Measurements from ENCODE around the gene ETHE1.

ETHE1 gene

GRCh38 chr19:43489310-43489709 lies 37.7 kb downstream of the ETHE1 start:
- DNase-seq = no peak

GRCh38 chr19:43488179-43488578 lies 38.8 kb downstream of the ETHE1 start:
- DNase-seq = no peak

DNA sequence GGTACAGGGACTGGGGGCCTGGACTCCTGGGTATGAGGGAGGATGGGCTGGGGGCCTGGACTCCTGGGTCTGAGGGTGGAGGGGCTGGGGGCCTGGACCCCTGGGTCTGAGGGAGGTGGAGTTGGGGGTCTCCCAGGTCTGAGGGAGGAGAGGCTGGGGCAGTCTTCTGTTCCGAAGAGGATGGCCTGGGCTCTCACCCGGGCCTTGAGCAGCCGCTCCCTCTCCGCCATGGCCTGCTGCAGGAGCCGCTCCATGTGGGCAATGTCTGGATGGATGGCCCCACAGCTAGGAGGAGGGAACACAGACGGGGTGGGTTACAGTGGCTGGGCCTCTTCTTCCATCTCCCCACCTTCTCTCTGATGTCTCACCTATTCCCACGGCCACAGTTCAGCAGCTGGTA lies 40.6 kb downstream of the ETHE1 start:
- no peak for DNase-seq

- no peak for DNase-seq
Measured at GRCh38 chr19:43485951-43486350, 41.0 kb downstream of the ETHE1 start.

DNA sequence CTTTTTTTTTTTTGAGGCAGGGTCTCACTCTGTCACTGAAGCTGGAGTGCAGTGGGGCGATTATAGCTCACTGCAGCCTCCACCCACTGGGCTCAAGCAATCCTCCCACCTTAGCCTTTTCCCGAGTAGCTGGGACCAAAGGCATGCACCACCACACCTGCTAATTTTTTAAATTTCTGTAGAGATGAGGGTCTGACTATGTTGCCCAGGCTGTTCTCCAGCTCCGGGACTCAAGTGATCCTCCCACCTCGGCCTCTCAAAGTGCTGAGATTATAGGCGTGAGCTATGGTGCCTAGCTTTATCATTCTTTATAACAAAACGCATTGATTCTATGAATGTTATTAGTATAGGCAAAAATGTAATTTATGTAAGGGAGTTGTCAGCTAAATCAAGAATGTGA lies 43.7 kb downstream of the ETHE1 start:
- DNase-seq = no peak

GRCh38 chr19:43482193-43482592 lies 44.8 kb downstream of the ETHE1 start:
- no peak for DNase-seq

DNA sequence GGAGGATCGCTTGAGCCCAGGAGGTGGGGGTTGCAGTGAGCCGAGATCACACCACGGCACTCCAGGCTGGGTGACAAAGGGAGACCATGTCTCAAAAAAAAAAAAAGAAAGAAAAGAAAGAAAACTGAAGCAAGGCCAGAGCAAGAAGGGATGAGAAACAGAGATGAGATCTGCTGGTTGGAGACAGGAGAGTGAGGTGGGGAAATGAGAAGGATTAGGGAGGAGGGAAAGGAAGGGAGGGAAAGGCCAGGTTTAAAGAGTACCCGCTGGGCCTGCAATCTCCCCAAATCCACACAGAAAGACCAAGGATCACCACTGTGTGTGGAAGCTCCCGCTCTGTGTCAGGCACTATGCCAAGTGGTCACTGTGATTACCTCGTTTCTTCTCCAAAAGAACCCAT lies 45.3 kb downstream of the ETHE1 start:
- no peak for DNase-seq

- no peak for DNase-seq
Measured at GRCh38 chr19:43480574-43480973, 46.4 kb downstream of the ETHE1 start.

DNA sequence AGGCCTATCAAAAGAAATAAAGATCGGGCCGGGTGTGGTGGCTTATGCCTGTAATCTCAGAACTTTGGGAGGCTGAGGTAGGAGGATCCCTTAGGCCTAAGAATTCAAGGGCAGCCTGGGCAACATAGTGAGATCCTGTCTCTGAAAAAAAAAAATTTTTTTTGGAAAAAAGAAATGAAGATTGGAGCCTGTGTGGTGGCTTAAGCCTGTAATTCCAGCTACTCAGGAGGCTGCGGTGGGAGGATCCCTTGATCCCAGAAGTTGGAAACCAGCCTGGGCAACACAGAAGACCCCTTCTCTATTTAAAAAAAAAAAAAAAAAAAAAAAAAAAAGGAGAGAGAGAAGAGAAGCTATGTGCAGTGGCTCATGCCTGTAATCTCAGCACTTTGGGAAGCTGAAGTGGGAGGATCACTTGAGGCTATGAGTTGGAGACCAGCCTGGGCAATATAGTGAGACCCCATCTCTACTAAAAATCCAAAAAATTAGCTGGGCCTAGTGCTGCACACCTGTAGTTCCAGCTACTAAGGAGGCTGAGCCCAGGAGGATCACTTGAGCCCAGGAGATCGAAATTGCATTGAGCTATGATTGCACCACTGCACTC lies 46.9 kb downstream of the ETHE1 start:
- no peak for DNase-seq

GRCh38 chr19:43479226-43479625 lies 47.8 kb downstream of the ETHE1 start:
- no peak for DNase-seq

- DNase-seq = no peak
Measured at GRCh38 chr19:43478323-43478722, 48.7 kb downstream of the ETHE1 start.

DNA sequence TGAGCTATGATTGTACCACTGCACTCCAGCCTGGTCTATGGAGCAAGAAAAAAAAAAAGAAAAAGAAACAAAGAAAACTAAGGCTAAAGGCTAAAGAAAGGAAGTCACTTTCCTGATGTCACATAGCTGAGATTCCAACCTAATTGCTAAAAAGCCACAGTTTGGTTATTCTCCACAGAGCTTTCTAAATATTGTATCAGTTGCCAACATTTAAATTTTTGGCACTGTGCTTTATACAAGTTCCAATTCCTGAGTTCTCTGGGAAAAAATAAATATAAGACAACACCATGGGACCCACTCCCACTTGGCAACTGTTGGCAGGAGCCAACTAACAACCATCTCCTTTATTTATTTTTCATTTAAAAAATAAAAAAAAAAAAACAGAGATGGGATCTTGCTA lies 50.4 kb downstream of the ETHE1 start:
- no peak for DNase-seq

- DNase-seq = peak; percentile 85 to 97 (median 96)
Measured at GRCh38 chr19:43474986-43475705, 51.9 kb downstream of the ETHE1 start.

GRCh38 chr19:43474487-43474886 lies 52.5 kb downstream of the ETHE1 start:
- DNase-seq = no peak

DNA sequence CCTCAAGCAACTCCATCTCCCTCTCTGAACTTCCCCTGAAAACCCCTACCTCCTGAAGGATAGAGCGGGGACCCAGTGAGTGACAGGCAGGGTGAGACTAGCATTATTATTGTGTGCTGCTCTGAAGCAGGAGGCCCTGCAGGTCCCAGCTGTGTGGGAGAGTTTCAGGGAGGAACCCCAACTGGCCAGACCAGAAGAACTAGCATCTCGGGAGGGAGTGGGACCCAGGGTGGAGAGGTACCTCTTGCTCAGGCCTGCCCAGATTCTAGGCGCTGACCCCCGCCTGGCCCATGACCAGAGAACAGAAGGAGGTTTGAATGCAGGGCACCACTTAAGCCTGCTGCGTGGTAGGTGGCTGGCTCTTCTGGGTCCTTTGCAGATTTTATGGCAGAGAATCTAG lies 55.9 kb downstream of the ETHE1 start:
- no peak for DNase-seq

- DNase-seq = peak in 3 of 5 donors; percentile 47 to 51 (median 51)
Measured at GRCh38 chr19:43470288-43470687, 56.7 kb downstream of the ETHE1 start.

- DNase-seq = peak in 1 of 5 donors; percentile 23
Measured at GRCh38 chr19:43469160-43469480, 57.9 kb downstream of the ETHE1 start.

GRCh38 chr19:43468354-43469159 lies 58.4 kb downstream of the ETHE1 start:
- no peak for DNase-seq

GRCh38 chr19:43467730-43468129 lies 59.3 kb downstream of the ETHE1 start:
- no peak for DNase-seq

GRCh38 chr19:43467276-43467675 lies 59.7 kb downstream of the ETHE1 start:
- no peak for DNase-seq

DNA sequence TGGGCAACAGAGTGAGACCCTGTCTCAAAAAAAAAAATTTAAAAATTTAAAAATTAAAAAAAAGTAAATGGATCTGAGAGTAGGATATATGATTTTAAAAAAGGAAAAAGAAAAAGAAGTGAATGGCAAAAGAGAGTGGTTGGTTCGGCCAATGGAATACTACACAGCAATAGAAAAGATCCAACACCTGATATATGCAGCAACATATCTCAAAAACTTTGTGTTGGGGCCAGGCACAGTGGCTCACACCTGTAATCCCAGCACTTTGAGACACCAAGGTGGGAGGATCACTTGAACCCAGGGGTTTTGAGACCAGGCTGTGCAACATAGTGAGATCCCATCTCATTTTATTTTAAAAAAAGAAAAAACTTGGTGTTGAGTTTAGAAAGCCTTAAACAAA lies 60.2 kb downstream of the ETHE1 start:
- no peak for DNase-seq

DNA sequence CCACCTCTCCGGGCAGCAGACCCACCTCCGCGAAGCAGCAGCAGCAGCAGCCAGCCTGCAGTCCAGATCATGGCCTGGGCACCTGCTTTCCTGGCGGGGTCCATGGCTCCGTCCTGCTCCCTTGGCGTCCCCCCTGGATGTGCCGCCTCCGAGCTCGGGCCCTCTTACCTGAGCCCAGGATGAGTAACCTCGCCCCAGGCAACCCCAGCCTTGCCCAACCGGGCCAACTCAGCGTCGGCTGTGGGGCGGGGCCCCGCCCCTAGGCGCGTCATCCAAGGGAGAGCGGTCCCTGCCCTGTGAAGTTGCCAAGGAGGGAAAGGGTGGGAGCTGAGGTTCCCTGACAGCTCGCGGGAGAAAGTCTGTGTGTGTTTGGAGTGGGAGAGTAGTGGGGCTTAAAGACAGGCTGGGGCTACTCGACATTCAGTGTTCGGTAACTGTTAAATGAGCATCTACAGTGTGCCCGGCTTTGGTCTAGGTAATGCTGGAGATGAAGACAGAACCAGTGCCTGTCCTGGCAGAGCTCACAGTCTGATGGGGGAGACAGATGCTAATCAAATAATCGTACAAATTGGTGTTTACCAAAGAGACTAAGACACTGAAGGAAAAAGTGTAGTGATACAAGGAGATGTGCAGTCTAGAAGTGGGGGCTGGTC lies 61.4 kb downstream of the ETHE1 start, which contains the start of gene LYPD3:
Gene LYPD3 (minus strand): TSS at position 141 of the 653 bp plus-strand sequence. CDS start 37 bp downstream, at position 104.
- no peak for DNase-seq

DNA sequence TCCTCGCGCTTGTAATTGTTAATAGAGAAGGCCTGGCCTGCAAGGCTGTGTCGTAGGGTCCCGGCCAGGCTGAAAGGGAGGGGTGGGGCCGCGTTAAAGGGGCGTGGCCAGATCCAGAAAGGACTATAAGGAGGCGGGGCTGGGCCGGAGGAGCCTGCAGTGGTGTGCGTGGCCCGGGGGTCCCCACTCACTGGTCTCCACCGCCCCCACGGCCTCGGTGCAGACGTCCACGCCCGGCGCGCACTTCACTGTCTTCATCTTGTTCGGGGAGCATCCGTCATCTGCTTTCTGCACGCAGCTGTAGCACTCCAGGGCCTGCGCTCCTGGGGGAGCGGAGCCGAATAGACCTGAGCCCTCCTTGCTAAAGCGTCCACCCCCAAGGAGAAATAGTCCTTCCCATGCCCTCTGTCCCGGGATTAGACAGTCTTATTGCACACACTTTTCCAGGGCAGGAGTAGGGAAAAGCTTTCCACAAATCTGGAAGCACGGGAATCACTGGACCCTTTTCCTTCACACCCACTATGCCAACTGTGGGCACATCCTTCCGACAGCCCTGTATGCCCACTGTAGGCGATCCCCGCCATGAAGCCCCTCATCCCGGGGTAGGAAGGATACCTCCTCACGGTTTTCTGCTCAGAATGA lies 62.7 kb downstream of the ETHE1 start:
- DNase-seq = peak in 1 of 5 donors; percentile 63
